Measurements from ENCODE around the gene RDH12.

DNA sequence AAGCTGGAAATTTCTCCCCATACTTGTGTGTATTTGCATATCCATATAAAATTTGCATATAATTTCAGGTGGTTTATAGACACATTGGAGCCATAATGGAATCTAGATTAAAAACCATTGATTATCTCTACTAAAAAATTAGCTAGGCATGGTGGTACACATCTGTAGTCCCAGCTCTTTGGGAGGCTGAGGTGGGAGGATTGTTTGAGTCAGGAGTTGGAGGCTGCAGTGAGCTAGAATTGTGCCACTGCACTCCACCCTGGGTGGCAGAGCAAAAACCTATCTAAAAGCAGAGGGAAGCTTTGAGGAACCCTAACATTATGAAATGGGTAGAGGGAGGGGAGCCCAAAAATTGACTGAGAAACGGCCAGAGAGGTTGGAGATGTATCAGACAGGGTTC, 3.5 kb upstream of the RDH12 start:
- TF ChIP-seq, protein P1, sequence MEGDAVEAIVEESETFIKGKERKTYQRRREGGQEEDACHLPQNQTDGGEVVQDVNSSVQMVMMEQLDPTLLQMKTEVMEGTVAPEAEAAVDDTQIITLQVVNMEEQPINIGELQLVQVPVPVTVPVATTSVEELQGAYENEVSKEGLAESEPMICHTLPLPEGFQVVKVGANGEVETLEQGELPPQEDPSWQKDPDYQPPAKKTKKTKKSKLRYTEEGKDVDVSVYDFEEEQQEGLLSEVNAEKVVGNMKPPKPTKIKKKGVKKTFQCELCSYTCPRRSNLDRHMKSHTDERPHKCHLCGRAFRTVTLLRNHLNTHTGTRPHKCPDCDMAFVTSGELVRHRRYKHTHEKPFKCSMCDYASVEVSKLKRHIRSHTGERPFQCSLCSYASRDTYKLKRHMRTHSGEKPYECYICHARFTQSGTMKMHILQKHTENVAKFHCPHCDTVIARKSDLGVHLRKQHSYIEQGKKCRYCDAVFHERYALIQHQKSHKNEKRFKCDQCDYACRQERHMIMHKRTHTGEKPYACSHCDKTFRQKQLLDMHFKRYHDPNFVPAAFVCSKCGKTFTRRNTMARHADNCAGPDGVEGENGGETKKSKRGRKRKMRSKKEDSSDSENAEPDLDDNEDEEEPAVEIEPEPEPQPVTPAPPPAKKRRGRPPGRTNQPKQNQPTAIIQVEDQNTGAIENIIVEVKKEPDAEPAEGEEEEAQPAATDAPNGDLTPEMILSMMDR (IDR thresholded peaks at IDR 0.05) = no peak
- TF ChIP-seq POLR2A (IDR thresholded peaks at IDR 0.05) = no peak

All from uterus (tissue), 2 donors.